Fibroblast of pulmonary artery (primary cell): ENCODE measurements around the gene EIPR1.
"Not testable (repeated sequence)": the region's sequence is repeated elsewhere in the genome, so short reads cannot be mapped to it uniquely, and the experiment has no call there.

Source experiments
- DNase-seq: peaks from one replicate; pipeline ENCODE4 v3.0.0-alpha.2; 2010; ENCODE audit warnings: low read depth
- H3K4me3 ChIP-seq: replicated peaks from 2 replicates; pipeline ENCODE4 v1.5.1; 2011; ENCODE audit warnings: low read depth, mild to moderate bottlenecking, control low read depth, low read length, moderate library complexity
- CTCF ChIP-seq: IDR thresholded peaks from 2 replicates; pipeline ENCODE4 v1.5.1; 2011; ENCODE audit warnings: mild to moderate bottlenecking, control low read depth, low read length, inconsistent platforms; ENCODE audit errors: missing control alignments

The EIPR1 gene

GRCh38 chr2:3361518-3362389 is 15.9 kb downstream of the EIPR1 start:
- H3K4me3 ChIP-seq: no peak overlapping the region
- no peak for DNase-seq

GRCh38 chr2:3357926-3358325 is 19.7 kb downstream of the EIPR1 start:
- no peak for DNase-seq
- no peak overlapping the region for H3K4me3 ChIP-seq
- no peak for TF ChIP-seq CTCF

More at GRCh38 chr2:3361518-3362389, 15.9 kb downstream of the EIPR1 start:
- TF ChIP-seq CTCF: no peak

- not testable (repeated sequence) for DNase-seq, H3K4me3 ChIP-seq
These were observed 20.2 kb downstream of the EIPR1 start for GRCh38 chr2:3357446-3357845.

- H3K4me3 ChIP-seq: no peak overlapping the region
- no peak for TF ChIP-seq CTCF
- DNase-seq: no peak
These were observed 20.8 kb downstream of the EIPR1 start for GRCh38 chr2:3356799-3357198.

- no peak overlapping the region for H3K4me3 ChIP-seq
- no peak for TF ChIP-seq CTCF
- no peak for DNase-seq
These were observed 21.6 kb downstream of the EIPR1 start for GRCh38 chr2:3355951-3356569.

GRCh38 chr2:3354986-3355385 is 22.6 kb downstream of the EIPR1 start:
- no peak for DNase-seq
- TF ChIP-seq CTCF: no peak
- H3K4me3 ChIP-seq: no peak overlapping the region

- no peak overlapping the region for H3K4me3 ChIP-seq
- no peak for TF ChIP-seq CTCF
- peak; percentile 10 for DNase-seq
These were observed 28.4 kb downstream of the EIPR1 start for GRCh38 chr2:3349211-3349693.
